Measurements from ENCODE around the gene COL4A5.

The COL4A5 gene

DNA sequence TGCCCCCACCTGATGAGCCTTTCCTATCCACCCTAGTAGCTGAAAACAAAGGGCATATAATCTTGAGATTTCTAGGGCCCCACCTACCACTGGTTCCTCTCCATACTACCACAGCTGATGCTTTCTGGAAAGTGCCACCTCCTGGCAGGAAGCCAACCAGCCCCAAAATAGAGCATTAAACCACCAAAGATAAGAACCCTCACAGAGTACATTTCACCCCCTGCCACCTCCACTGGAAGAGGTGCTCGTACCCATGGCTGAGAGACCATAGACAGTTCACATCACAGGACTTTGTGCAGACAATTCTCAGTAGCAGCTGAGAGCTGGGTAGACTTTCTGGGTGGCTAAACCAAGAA lies 202.6 kb downstream of the COL4A5 start:
- DNase-seq (ENCODE audit: low read depth): no peak

DNA sequence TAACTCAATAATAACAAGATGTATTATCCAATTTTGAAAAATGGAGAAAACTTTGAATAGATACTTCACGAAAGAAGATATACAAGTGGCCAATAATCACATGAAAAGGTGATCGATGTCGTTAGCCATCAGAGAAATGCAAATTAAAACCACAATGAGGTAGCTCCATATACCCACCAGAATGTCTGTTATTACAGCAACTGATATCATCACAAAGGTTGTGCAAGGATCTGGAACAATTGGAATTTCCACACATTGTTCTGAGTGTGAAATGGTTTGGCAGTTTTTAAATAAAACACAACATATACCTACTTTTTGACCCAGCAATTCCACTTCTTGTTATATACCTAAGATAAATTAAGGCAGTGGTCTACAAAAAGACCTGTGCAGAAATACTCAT lies 225.1 kb downstream of the COL4A5 start:
- DNase-seq (ENCODE audit: low read depth): no peak

DNA sequence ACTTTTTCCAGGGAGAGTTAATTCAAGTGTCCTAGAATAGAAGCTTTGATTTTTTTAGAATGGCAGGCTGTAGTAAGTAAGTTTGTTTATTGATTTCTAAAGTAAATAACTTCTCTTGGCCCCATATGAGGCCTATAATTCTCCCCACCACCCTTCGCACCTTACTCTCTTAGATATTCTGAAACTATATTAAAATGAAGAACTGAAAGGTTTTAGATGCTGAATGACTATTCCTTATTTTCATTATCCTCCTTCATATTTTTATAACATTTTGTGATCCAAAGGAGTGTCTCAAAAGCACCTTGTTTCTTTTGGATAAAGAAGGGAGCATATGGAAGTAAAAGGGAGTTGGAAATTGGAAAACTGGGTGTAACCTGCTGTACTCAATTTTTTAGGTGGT lies 226.5 kb downstream of the COL4A5 start:
- DNase-seq (ENCODE audit: low read depth): no peak

DNA sequence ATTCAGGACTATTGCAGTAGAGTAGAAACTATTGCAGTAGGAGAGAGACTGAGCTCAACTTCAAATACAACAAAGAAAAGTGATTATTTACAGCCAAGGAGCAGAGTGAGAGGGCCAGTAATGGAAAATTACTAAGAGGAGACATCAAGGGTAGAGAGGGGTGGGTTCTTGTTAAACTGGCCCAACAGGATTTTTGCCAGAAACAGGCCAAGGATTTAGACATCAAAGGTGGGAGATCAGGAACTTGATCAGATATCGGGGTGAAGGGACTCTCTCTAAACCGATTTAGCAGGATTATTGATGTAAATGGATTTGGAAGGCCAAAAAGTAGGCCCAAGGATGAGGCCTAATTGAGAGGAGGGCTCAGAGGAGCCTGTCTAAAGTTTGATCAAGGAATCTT lies 231.9 kb downstream of the COL4A5 start:
- no peak for DNase-seq (ENCODE audit: low read depth)

DNA sequence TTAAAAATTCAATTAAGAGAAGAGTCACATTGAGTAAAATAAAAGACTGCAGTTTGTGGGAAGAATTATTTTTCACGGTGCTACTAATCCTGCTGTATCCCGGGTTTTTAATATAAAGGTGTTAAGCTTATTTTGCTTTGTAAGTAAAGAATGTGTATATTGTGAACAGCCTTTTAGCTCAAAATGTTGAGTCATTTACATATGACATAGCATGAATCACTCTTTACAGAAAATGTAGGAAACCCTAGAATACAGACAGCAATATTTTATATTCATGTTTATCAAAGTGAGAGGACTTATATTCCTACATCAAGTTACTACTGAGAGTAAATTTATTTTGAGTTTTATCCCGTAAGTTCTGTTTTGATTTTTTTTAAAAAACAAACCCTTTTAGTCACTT lies 257.1 kb downstream of the COL4A5 start:
- DNase-seq (ENCODE audit: low read depth): no peak

DNA sequence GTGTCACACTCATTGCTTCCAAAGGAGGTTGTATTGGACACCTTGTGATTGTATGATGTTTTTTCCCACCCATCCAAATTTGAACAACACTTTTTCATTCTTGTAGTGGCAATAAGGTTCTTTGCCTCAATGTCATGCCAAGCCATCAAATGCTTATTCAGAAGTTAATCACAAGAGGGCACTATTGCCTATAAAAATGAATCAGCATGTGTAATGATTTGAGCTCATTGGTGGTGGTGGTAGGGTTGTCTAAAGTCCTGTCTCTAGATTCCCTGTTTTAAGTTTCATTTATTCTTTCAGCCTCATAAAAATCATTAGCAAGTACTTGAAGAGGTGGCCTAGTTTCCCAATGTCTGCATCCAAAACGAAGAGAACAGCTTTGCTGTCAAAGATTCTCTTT lies 259.7 kb downstream of the COL4A5 start:
- no peak for DNase-seq (ENCODE audit: low read depth)

DNA sequence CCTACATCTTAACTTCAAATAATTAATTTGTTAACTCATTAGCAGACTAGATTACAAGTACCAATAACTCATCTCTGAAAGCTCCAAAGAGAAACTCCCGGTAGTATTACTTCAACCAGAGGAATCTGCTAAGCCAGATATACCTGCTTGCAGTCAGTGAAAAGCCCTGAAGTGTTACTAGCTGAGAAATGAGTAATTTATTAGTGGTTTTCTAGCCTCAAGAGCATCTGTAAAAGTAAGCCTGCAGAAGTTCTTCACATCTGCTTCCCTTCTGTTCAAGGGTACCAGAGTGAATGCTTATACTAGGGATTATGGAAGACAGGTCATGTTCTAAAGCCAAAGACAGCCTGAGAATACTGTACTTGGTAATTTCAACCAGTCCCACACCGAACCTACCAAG lies 262.0 kb downstream of the COL4A5 start:
- DNase-seq (ENCODE audit: low read depth): no peak

DNA sequence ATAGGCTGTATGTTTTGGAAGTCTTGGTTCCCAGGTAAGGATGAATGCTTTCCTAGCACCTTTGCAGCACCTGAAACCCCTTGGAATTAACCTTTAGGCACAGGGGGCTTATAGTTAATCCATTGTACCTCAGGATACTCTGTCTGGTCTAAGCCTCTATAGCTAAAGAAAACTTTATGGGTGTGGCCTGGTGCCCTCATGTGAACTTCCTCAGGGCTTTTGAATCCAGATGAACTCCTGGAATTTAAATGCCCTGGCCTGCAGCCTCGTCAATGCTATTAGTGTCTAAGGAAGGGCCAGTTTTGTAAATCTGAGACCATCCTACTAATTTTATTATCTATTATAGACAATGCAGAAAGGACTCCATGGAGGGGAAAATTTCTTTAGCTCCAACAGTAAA lies 262.9 kb downstream of the COL4A5 start:
- no peak for DNase-seq (ENCODE audit: low read depth)

DNA sequence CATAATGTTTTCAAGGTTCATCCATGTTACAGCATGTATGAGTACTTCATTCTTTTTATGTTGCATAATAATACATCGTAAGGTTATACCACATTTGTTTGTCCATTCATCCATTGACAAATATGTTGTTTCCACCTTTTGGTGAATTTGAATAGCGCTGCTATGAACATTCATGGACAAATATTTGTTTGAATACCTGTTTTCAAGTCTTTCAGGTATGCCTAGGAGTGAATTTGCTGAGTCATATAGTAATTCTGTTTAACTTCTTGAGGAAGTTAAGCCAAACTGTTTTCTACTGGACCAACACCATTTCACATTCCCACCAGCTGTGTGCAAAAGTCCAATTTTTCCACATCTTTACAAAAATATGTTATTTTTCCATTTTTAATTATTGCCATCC lies 265.2 kb downstream of the COL4A5 start:
- no peak for DNase-seq (ENCODE audit: low read depth)

DNA sequence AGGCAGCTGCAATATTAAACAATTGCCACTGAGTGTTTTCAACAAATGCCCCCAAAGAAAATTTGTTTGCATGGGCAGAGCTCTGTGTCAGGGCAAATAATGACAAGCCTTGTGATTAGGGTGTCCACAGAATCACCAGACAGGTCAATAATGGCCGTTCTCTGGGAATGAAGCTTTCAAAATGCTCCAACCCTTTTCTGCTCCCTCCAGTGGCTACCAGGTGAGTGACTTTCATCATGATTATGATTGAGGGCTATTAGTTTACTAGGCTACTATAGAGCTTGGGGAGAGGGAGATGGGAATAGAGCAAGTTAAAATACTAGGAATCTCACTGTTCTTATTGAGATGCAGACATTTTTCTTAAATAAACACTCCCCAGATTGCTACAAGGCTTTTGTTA lies 273.2 kb downstream of the COL4A5 start:
- DNase-seq (ENCODE audit: low read depth): no peak

DNA sequence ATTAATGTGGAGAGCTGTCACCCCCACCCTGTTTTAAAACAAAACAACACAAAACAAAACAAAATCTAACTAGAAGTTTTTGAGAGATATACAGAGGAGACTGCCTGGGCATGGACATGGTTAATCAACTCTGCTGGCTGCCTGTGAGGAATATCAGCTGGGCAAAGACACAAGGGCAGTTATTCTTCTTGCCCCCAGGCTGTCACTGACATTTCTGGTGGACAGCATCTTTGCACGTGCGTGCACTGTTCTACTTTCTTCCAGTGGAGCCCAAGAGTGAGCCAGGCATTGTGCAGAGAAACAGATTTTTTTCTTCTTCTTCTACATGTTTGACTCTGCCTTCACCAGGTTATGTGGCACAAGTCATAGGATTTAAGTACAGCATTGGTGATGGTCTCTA lies 282.9 kb downstream of the COL4A5 start:
- no peak for DNase-seq (ENCODE audit: low read depth)

DNA sequence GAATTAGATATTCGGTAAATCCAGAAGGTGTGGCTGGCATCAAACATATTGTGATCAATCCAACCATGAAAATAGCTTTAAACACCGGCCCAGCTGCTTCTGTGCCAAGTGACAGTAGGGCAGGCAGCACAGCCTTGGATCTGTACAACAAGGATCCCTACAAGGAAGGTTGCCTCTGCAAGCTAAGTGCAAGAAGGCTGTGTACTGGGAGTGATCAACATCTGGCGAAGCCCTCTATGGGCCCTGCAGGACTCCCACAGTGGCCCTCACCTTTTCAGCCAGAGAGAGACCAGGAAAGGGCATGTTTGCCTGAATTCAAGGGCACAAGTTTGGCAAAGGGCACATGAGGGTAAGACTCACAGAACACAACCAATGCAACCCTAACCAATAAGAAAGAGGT lies 287.1 kb downstream of the COL4A5 start:
- no peak for DNase-seq (ENCODE audit: low read depth)

DNA sequence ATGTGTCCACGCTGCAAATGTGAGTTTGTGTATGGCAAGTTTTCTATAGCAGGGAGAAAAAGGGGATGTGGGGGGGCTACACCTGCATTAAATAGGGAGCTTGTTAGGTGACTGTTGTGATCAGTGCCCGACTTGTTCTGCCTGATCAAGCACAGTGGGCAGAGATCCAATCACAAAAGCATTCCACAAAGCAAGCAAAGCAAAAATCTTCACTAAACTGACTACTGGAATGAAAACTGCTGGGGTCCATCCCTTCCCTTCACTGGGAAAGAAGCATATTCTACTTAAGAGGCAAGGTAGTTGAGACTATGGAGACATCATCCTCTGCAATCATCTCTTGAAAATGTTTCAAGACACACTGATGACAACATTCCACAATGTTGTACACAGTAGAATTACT lies 291.5 kb downstream of the COL4A5 start:
- DNase-seq (ENCODE audit: low read depth): no peak

DNA sequence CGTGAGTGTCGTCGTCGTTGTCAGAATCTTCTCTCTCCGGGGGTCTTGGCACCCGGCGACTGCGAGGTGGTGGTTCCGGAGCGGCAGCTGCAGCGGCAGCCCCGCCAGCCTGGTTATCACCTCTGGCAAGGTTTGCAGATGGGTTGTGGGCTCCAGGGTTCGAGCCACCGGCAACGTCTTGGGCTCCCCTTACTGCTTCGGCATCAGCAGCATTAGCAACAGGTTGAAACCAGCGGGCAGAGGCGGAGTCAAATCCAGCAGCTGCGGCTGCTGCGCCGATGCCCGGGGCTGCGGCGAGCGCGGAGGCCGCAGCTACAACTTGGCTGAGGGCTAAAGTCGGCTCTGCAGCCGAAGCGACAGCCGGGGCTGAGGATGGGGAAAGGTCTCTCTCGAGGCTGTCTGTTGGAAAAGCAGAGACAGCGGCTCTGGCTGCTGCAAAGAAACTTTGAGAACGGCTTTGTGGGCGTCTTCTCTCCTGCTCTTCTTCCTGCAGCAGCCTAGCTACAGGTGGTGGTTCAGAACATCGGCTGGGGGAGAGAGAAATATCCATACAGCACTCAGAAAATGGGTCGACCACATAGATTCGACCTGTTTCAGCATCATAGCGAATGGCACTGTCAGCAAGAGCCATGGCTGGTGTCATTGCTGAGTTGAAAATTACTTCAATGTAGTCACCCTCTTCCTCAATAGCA lies 293.1 kb downstream of the COL4A5 start:
- DNase-seq (ENCODE audit: low read depth): no peak

DNA sequence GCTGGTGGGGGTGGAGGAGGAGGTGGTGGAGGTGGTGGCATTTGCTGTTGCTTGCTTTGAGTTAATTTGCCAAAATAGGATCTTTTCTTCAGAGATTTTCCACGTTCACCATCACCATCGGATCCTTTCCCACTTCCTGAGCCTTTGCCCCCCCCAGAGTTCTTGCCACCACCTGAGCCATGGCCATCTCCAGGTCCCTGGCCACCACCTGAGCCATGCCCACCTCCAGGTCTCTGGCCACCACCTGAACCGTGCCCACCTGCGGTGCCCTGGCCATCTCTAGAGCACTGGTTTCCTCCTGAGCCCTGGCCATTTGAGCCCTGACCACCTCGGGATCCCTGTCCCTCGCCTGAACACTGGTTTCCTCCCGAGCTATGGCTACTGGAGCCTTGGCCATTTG lies 294.8 kb downstream of the COL4A5 start:
- no peak for DNase-seq (ENCODE audit: low read depth)

DNA sequence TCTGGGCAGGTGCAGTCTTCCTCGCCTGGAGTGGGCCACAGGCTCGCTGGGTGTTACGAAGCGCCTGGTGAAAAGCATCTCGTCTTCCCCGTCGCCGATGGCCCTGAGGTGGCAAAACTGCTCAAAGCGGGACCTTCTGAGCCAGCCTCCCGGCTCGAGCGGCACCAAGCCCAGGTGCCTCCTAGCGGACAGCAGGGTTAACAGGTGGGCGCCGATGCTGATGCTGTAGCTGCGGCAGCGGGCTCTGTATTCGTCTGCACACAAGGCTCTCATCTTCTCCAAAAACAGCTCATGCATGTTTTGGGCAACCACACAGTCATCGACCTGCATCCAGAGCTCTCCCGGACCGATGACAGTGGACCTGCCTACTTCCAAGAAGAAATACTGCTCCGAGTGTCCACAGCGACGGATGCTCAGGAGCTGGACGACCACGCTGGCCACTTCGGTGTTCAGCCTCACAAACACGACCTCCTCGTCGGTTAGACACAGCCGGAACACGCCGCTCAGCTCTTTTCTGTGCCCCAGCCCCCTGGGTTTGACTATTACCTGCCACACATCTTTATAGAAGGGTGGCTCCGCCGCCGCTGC lies 295.5 kb downstream of the COL4A5 start:
- DNase-seq (ENCODE audit: low read depth): no peak

DNA sequence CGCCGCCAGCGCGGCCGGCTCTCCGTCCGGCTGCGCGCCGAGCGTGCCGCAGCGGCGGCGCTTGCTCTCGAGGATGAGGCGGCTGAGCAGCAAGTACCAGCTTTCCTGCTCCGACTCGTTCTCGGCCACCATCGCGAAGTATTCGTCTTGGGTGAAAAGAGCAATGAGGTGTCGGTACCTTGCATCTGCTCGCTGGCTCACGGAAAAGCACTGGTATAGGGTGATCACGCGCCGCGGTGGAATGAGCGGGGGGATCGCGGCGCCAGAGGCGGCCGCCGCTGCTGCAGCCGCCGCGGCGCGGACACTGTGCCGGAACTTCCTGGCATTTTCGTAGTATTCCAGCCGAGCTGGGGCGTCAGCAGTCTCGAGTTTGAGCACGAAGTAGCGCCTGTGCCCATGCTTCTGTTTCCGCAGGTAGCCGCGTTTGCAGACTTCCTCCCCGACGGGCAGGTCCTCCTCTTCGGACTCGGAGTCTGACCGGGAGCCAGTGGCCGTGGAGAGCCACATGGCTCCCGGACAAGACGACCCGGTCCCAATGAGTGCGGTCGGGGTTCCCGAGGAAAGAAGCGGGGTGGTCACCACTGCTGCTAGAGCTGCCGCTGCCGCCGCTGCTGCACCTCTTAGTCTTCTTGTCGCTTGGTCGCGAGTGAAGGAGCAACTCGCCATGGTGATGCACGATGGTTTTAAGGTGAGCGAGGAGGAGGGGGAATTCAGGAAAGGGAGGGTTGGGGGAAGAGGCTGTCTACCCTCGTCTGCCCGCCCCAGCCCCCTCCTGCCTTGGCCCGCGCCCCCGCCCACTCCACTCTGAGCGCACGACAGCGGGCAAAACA lies 296.3 kb downstream of the COL4A5 start:
- no peak for DNase-seq (ENCODE audit: low read depth)

DNA sequence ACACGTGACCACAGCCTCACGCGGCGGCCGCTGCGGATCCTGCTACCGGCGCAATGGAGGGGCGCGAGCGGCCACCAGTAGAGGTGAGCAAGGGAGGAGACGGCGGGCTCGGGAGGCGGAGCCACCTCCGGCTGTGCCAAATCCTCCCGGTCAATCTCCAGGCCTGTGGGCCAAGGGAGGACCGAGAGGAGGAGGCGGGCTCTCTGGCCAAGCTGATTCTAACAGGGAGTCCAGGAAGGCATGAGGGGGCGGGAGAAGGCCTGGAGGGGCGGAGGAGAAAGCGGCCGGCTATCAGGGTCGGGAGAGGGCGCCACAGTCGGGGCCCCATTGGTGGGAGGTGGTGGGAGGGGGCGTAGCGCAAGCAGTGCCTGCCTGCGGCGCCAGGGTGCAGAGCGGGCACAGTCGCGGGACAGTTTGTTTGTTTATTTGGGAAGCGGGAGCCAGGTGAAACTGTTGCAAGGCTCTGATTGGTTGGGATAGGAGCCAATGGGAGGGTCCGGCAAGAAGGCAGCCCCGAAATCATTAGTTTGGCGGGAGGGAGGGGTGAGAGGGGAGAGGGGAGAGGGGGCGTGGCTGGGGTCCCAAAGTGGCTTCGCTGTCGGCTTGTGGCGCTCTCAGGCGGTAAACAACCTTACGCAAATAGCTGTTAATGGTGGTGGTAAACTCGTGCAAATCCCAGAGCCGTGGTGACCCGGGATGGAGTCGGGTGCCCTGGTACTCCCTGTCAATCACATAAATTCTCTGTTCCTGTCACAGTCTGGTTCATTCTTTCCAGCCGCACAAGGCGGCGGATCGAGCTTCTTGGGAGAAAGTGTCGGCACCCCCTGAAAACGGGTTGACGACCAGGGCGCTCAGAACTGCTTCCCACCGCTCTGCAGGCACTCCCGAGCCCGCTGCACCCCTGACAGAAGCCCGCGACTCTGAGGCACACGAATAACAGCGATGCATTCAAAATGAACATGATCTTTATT lies 297.2 kb downstream of the COL4A5 start, which contains the start of gene IRS4:
TSS of gene IRS4 (minus strand) at position 55 of the 971 bp plus-strand sequence.
- no peak for DNase-seq (ENCODE audit: low read depth)

DNA sequence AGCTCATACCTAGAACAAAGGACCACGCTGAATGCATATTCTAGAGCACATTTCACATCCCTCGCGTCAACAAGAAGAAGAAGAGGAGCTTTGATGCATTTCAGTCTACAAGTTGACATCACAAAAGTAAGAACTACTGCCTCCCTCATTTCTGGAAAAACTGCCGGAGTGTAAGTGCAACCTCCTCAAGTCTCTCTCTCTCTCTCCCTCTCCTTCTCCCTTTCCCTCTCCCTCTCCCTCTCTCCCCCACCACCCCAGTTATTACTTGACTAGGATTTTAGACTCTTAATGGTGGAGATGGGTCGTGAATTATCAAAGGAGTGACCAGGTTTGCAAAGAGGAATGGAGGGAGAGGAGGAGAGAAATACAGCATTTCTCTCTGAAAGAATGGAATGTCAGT lies 298.1 kb downstream of the COL4A5 start:
- DNase-seq (ENCODE audit: low read depth): no peak

DNA sequence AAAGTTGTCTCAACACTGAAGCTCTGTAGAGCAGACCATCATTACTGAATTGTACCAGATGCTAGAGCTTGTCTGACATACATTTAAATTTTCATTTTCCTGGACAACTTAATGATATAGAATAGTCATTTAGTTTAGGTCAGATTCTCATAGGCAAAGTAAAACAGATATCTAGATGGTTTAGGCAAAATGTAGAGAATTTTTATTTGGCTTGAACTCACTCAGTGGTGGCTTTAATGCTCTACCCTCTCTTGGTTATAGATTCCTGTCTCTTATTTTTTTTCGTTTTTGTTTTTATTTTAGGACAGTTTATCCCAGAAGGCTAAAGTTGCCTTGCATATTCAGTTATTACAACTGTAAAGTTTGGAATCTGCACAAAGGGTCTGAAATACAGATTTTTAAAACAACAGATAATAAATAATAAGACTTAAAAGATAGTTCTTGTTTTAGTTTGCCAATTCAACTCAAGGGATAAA lies 300.7 kb downstream of the COL4A5 start:
- no peak for DNase-seq (ENCODE audit: low read depth)
